ENCODE results near the gene RGS5.

The RGS5 gene

DNA sequence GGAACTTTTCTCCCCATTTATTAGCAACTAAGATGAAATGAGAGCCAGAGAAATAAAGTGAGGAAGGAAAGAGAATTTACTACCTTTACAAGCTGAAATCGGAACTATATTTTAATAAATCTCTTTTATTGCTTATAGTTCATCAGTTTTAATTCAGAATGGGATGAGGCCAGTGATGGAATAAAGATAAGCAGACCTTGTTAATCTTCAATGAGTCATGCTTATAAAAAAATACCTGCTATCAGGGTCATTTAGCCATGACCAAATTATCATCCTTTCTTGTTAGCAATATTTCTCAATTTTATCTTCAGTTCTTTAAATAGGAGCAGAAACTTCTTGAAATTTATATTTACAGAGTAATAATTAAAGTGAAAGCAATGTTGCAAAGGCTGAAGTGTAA is 107.5 kb downstream of the RGS5 start:
- H3K27me3 ChIP-seq (ENCODE audit: insufficient read depth, poor library complexity, severe bottlenecking), result no peaks in the 10 kb centered on the region
- no peak for DNase-seq (ENCODE audit: low read depth in 1 of 2, low spot score in 1 of 2)
- H3K27ac ChIP-seq (replicated peaks), result no peak overlapping the region
- TF ChIP-seq, protein P1, sequence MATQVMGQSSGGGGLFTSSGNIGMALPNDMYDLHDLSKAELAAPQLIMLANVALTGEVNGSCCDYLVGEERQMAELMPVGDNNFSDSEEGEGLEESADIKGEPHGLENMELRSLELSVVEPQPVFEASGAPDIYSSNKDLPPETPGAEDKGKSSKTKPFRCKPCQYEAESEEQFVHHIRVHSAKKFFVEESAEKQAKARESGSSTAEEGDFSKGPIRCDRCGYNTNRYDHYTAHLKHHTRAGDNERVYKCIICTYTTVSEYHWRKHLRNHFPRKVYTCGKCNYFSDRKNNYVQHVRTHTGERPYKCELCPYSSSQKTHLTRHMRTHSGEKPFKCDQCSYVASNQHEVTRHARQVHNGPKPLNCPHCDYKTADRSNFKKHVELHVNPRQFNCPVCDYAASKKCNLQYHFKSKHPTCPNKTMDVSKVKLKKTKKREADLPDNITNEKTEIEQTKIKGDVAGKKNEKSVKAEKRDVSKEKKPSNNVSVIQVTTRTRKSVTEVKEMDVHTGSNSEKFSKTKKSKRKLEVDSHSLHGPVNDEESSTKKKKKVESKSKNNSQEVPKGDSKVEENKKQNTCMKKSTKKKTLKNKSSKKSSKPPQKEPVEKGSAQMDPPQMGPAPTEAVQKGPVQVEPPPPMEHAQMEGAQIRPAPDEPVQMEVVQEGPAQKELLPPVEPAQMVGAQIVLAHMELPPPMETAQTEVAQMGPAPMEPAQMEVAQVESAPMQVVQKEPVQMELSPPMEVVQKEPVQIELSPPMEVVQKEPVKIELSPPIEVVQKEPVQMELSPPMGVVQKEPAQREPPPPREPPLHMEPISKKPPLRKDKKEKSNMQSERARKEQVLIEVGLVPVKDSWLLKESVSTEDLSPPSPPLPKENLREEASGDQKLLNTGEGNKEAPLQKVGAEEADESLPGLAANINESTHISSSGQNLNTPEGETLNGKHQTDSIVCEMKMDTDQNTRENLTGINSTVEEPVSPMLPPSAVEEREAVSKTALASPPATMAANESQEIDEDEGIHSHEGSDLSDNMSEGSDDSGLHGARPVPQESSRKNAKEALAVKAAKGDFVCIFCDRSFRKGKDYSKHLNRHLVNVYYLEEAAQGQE (IDR thresholded peaks at IDR 0.05; ENCODE audit: insufficient replicate concordance, low read depth), result no peak
- no peak for TF ChIP-seq GABPA (IDR thresholded peaks at IDR 0.05; ENCODE audit: low read depth)
- no peak for TF ChIP-seq POLR2AphosphoS5 (IDR thresholded peaks at IDR 0.05; ENCODE audit: low read depth)
- TF ChIP-seq, protein P2, sequence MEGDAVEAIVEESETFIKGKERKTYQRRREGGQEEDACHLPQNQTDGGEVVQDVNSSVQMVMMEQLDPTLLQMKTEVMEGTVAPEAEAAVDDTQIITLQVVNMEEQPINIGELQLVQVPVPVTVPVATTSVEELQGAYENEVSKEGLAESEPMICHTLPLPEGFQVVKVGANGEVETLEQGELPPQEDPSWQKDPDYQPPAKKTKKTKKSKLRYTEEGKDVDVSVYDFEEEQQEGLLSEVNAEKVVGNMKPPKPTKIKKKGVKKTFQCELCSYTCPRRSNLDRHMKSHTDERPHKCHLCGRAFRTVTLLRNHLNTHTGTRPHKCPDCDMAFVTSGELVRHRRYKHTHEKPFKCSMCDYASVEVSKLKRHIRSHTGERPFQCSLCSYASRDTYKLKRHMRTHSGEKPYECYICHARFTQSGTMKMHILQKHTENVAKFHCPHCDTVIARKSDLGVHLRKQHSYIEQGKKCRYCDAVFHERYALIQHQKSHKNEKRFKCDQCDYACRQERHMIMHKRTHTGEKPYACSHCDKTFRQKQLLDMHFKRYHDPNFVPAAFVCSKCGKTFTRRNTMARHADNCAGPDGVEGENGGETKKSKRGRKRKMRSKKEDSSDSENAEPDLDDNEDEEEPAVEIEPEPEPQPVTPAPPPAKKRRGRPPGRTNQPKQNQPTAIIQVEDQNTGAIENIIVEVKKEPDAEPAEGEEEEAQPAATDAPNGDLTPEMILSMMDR (IDR thresholded peaks at IDR 0.05; ENCODE audit: insufficient read depth, low read length), result no peak
- no peak for TF ChIP-seq SPI1 (IDR thresholded peaks at IDR 0.05; ENCODE audit: borderline replicate concordance, low read depth)
- H3K4me3 ChIP-seq (replicated peaks; ENCODE audit: insufficient read depth, low read length), result no peak overlapping the region

GRCh38 chr1:163094589-163094988 is 108.1 kb downstream of the RGS5 start:
- no peak overlapping the region for H3K4me3 ChIP-seq (replicated peaks; ENCODE audit: insufficient read depth, low read length)
- no peaks in the 10 kb centered on the region for H3K27me3 ChIP-seq (ENCODE audit: insufficient read depth, poor library complexity, severe bottlenecking)
- no peak overlapping the region for H3K27ac ChIP-seq (replicated peaks)
- no peak for DNase-seq (ENCODE audit: low read depth in 1 of 2, low spot score in 1 of 2)
- TF ChIP-seq POLR2AphosphoS5 (IDR thresholded peaks at IDR 0.05; ENCODE audit: low read depth) (no peak), GABPA (IDR thresholded peaks at IDR 0.05; ENCODE audit: low read depth) (no peak), SPI1 (IDR thresholded peaks at IDR 0.05; ENCODE audit: borderline replicate concordance, low read depth) (no peak)
- TF ChIP-seq, protein P2 (IDR thresholded peaks at IDR 0.05; ENCODE audit: insufficient read depth, low read length), result no peak
- TF ChIP-seq, protein P1 (IDR thresholded peaks at IDR 0.05; ENCODE audit: insufficient replicate concordance, low read depth), result no peak

DNA sequence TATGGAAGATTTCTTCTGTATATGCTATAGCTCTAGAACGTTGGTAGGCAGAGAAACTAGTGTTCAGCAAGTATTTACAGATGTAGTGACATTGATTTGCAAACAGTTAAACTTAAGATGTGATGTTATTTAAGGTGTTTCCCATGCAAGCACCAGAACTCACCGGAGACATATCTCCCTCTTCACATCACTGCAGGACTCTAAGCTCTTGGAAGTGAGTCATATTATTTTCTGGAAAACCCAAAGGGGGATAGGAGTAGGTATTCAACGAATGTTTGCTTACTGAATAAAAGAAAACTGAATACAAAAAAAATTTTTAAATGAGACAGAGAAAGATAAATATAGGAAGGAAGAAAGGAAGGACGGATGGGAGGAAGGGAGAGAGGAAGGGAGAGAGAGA is 108.5 kb downstream of the RGS5 start:
- TF ChIP-seq, protein P1 (IDR thresholded peaks at IDR 0.05; ENCODE audit: insufficient replicate concordance, low read depth), result no peak
- TF ChIP-seq POLR2AphosphoS5 (IDR thresholded peaks at IDR 0.05; ENCODE audit: low read depth), result no peak
- no peak for TF ChIP-seq SPI1 (IDR thresholded peaks at IDR 0.05; ENCODE audit: borderline replicate concordance, low read depth)
- TF ChIP-seq, protein P2 (IDR thresholded peaks at IDR 0.05; ENCODE audit: insufficient read depth, low read length), result no peak
- no peak for TF ChIP-seq GABPA (IDR thresholded peaks at IDR 0.05; ENCODE audit: low read depth)
- no peak overlapping the region for H3K4me3 ChIP-seq (replicated peaks; ENCODE audit: insufficient read depth, low read length)

More for the DNA sequence above, 108.5 kb downstream of the RGS5 start:
- no peaks in the 10 kb centered on the region for H3K27me3 ChIP-seq (ENCODE audit: insufficient read depth, poor library complexity, severe bottlenecking)
- no peak overlapping the region for H3K27ac ChIP-seq (replicated peaks)
- no peak for DNase-seq (ENCODE audit: low read depth in 1 of 2, low spot score in 1 of 2)

All from HL-60 (cell line).